CD4-positive, alpha-beta T cell treated with Interleukin-6 at 100 ng/mL for 8 hours (primary cell): ENCODE data around the gene TMEM178B.
"Not testable (repeated sequence)": the region's sequence is repeated elsewhere in the genome, so short reads cannot be mapped to it uniquely, and the experiment has no call there.

Experiments
- DNase-seq: peaks from one replicate; pipeline ENCODE4 v3.0.0-alpha.2; 2020; ENCODE audit warnings: mixed read lengths, low spot score

The TMEM178B gene

GRCh38 chr7:141074162-141074991 is 513 bp downstream of the TMEM178B start:
- no peak for DNase-seq

GRCh38 chr7:141074997-141075396 is 1.1 kb downstream of the TMEM178B start:
- DNase-seq, result no peak

GRCh38 chr7:141076377-141076776 is 2.5 kb downstream of the TMEM178B start:
- no peak for DNase-seq

DNA sequence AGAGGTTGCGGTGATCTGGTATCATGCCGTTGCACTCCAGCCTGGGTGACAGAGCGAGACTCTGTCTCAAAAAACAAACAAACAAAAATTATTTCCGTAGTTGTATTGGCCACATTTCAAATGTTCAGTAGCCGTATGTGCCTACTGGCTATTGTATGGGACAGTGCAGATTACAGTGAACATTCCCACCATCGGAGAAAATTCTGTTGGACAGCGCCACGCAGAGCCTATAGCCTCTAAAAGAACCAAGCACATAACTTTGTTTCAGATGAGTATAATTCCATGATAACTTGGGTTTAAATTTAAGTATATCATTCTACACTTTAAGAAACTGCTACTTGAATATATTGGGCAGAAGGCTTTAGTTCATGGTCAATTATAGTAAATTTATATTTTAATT is 5.4 kb downstream of the TMEM178B start:
- DNase-seq, result no peak

DNA sequence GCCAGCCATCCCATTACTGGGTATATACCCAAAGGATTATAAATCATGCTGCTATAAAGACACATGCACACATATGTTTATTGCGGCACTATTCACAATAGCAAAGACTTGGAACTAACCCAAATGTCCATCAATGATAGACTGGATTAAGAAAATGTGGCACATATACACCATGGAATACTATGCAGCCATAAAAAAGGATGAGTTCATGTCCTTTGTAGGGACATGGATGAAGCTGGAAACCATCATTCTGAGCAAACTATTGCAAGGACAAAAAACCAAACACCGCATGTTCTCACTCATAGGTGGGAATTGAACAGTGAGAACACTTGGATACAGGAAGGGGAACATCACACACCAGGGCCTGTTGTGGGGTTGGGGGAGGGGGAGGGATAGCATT is 15.6 kb downstream of the TMEM178B start:
- not testable (repeated sequence) for DNase-seq

- DNase-seq, result no peak
These were observed 20.6 kb downstream of the TMEM178B start for GRCh38 chr7:141094336-141095070.

- DNase-seq, result no peak
These were observed 23.6 kb downstream of the TMEM178B start for GRCh38 chr7:141097430-141097829.

- no peak for DNase-seq
These were observed 28.6 kb downstream of the TMEM178B start for GRCh38 chr7:141102436-141102835.

DNA sequence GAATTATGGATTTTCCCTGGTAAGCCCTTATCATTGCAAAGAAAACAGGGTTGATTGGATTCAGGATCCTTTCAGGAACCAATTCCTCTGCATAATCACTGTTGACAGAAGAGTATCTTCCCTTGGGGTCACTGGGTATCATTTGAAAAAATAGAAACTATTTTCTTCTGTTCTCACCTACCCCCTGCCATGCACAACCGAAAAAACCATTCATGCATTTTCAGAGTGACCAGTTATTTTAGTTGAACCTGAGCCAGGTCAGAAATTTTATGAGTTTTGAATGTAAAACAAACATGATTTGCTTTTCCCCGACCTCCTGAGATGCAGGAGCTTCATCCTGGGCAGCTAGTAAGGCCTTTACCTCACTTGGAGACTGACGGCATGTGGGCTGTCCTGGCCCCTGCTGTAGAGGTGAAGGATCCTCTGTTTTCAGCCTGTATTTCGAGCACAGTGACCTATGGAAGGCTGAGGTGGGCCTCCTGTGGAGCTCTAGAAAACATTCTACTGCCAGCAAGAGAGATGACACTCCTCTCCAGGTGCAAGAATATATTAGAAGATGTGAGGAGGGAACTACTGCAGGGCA is 30.1 kb downstream of the TMEM178B start:
- DNase-seq, result no peak

DNA sequence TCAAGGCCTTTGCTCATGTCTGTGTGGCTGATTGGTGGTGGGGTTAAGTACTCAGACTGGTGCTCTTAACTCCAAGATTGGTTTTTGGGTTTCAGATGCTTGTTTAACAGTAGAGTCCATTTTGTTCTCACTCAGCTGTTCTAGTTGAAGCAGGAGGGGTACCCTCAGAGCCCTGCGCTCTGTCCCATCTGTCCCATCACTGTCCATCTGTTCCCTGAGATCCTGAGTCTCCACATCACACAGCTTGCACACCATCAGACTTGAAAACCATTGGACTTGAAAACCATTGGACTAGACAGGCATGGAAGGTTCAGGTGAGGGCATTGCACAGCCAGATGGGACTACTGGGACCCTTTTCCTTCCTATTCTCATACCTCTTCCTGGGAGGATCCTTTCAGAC is 39.3 kb downstream of the TMEM178B start:
- no peak for DNase-seq

GRCh38 chr7:141114029-141114664 is 40.3 kb downstream of the TMEM178B start:
- DNase-seq, result no peak

- no peak for DNase-seq
These were observed 42.1 kb downstream of the TMEM178B start for GRCh38 chr7:141115965-141116364.

- DNase-seq, result not testable (repeated sequence)
These were observed 42.8 kb downstream of the TMEM178B start for GRCh38 chr7:141116661-141117060.

GRCh38 chr7:141118767-141119166 is 44.9 kb downstream of the TMEM178B start:
- DNase-seq, result no peak

GRCh38 chr7:141119187-141119586 is 45.3 kb downstream of the TMEM178B start:
- DNase-seq, result no peak

DNA sequence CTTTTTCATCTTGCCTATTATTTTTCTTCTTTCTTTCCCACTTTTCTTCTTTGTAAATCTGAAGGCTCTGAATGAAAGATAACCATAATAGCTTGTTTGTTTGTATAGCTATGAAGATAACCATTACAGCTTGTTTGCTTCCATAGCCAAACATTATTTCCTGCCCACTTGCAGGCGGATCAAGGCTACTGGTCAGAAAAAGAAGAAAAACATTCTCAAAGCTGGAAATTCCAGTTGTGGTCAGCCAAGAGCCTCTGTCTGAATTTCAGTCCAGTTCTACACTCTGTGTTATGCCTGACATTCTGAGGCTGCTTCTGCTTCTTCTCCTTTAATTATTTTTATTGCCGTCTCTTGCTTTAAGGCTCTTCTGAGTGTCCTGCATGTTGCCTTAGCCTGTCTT is 48.9 kb downstream of the TMEM178B start:
- no peak for DNase-seq

- no peak for DNase-seq
These were observed 49.7 kb downstream of the TMEM178B start for GRCh38 chr7:141123522-141123921.

- DNase-seq, result no peak
These were observed 52.2 kb downstream of the TMEM178B start for GRCh38 chr7:141126107-141126506.

DNA sequence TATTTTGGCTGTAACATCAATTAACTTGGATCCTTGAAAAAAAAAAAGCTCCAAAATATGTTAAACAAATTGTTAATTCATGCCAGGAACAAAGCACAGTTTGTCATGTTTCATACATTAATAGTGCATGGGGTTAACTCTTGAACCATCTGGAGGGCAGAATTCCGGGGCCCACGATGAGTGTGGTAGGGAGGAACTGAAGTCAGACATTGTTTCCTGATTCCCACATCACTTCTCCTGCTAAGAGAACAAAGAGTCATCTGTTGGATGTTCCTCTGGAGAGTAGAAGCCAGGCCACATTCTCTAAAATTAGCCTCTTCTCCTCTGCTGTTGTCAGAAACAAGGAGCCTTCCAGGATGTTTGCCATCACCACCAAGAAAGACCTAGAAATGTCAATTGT is 54.6 kb downstream of the TMEM178B start:
- no peak for DNase-seq

- no peak for DNase-seq
These were observed 55.1 kb downstream of the TMEM178B start for GRCh38 chr7:141128931-141129330.

GRCh38 chr7:141132671-141133070 is 58.8 kb downstream of the TMEM178B start:
- DNase-seq, result no peak

- DNase-seq, result no peak
These were observed 59.8 kb downstream of the TMEM178B start for GRCh38 chr7:141133646-141134045.

DNA sequence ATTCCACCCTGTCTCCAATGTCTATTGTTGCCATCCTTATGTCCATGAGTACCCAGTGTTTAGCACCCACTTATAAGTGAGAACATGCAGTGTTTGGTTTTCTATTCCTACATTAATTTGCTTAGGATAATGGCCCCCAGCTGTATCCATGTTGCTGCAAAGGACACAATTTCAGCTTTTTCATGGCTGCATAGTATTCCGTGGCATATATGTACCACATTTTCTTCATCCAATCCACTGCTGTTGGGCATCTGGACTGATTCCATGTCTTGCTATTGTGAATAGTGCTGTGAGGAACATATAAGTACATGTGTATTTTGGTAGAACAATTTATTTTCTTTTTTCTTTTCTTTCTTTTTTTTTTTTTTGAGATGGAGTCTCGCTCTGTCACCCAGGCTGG is 68.2 kb downstream of the TMEM178B start:
- DNase-seq, result no peak
